ENCODE results near the gene ANAPC15.

Gene ANAPC15

GRCh38 chr11:72084965-72085364, 27.5 kb downstream of the ANAPC15 start:
- no peak for DNase-seq (ENCODE audit: low spot score)

GRCh38 chr11:72084076-72084475, 28.4 kb downstream of the ANAPC15 start:
- DNase-seq (ENCODE audit: low spot score), result no peak

- DNase-seq (ENCODE audit: low spot score), result no peak
Measured at GRCh38 chr11:72083414-72083813, 29.1 kb downstream of the ANAPC15 start.

- no peak for DNase-seq (ENCODE audit: low spot score)
Measured at GRCh38 chr11:72081821-72082453, 30.6 kb downstream of the ANAPC15 start.

- no peak for DNase-seq (ENCODE audit: low spot score)
Measured at GRCh38 chr11:72081184-72081644, 31.3 kb downstream of the ANAPC15 start.

- DNase-seq (ENCODE audit: low spot score), result peak; percentile 99
Measured at GRCh38 chr11:72080326-72081183, 31.9 kb downstream of the ANAPC15 start, which contains the start of the genes LRRC51 and NUMA1. LRRC51 (plus strand) TSS chr11:72080850; CDS start chr11:72089084, 8,234 bp downstream. NUMA1 (minus strand) TSS chr11:72080542; CDS start chr11:72035943, 44,599 bp downstream.

GRCh38 chr11:72079819-72080325, 32.6 kb downstream of the ANAPC15 start:
- DNase-seq (ENCODE audit: low spot score), result no peak

GRCh38 chr11:72078477-72078876, 34.0 kb downstream of the ANAPC15 start:
- DNase-seq (ENCODE audit: low spot score), result no peak

- DNase-seq (ENCODE audit: low spot score), result no peak
Measured at GRCh38 chr11:72075756-72076155, 36.7 kb downstream of the ANAPC15 start.

- peak; percentile 5 for DNase-seq (ENCODE audit: low spot score)
Measured at GRCh38 chr11:72075109-72075508, 37.4 kb downstream of the ANAPC15 start.

- DNase-seq (ENCODE audit: low spot score), result no peak
Measured at GRCh38 chr11:72072348-72072747, 40.1 kb downstream of the ANAPC15 start.

GRCh38 chr11:72070491-72070890, 42.0 kb downstream of the ANAPC15 start:
- no peak for DNase-seq (ENCODE audit: low spot score)

GRCh38 chr11:72069787-72070251, 42.7 kb downstream of the ANAPC15 start:
- no peak for DNase-seq (ENCODE audit: low spot score)

- no peak for DNase-seq (ENCODE audit: low spot score)
Measured at GRCh38 chr11:72069200-72069599, 43.3 kb downstream of the ANAPC15 start.

- no peak for DNase-seq (ENCODE audit: low spot score)
Measured at GRCh38 chr11:72067676-72068075, 44.8 kb downstream of the ANAPC15 start.

- no peak for DNase-seq (ENCODE audit: low spot score)
Measured at GRCh38 chr11:72067266-72067665, 45.2 kb downstream of the ANAPC15 start.

- DNase-seq (ENCODE audit: low spot score), result no peak
Measured at GRCh38 chr11:72066855-72067254, 45.6 kb downstream of the ANAPC15 start.

- no peak for DNase-seq (ENCODE audit: low spot score)
Measured at GRCh38 chr11:72061739-72062396, 50.6 kb downstream of the ANAPC15 start.
